CD8-positive, alpha-beta memory T cell (primary cell): ENCODE data around the gene FOXRED2. TPM values are rescaled to one million over a fixed set of nuclear protein-coding genes. Genes with fewer than 3 reads are reported as not detected.

Experiments
- CTCF ChIA-PET: fragments of 350-600 bp; sonication (Branson Sonifier 250); formaldehyde crosslinking; loops from one replicate; lab custom pipeline; 2021; ENCODE audit warnings: antibody characterized with exemption; lab: Charles Lee
- POLR2A ChIA-PET: fragments of 350-600 bp; sonication (Branson Sonifier 250); formaldehyde crosslinking; loops from one replicate; lab custom pipeline; 2021; ENCODE audit warnings: antibody characterized with exemption; lab: Charles Lee
- DNase-seq, 5 donors: peaks; one replicate each; pipeline versions ENCODE4 v3.0.0 to v3.0.0-alpha.2; 2020 to 2022; ENCODE audit warnings: mixed read lengths in 1 of 5
- H3K27ac ChIP-seq: one replicate; pipeline ENCODE4 v1.7.0; 2013; ENCODE audit warnings: low read depth, mild to moderate bottlenecking, low read length, moderate library complexity
- H3K27me3 ChIP-seq: 2 replicates; pipeline ENCODE4 v1.7.0; 2013; ENCODE audit warnings: low read length, mild to moderate bottlenecking; ENCODE audit not compliant: insufficient read depth, poor library complexity, severe bottlenecking
- H3K36me3 ChIP-seq: 2 replicates; pipeline ENCODE4 v1.7.0; 2013; ENCODE audit warnings: mild to moderate bottlenecking, low read length, moderate library complexity; ENCODE audit not compliant: insufficient read depth
- H3K4me1 ChIP-seq: 2 replicates; pipeline ENCODE4 v1.7.0; 2013; ENCODE audit warnings: mild to moderate bottlenecking, low read length, moderate library complexity; ENCODE audit not compliant: insufficient read depth
- H3K4me3 ChIP-seq: 2 replicates; pipeline ENCODE4 v1.7.0; 2013; ENCODE audit warnings: mild to moderate bottlenecking, low read length
- H3K9me3 ChIP-seq: 2 replicates; pipeline ENCODE4 v1.7.0; 2013; ENCODE audit warnings: mild to moderate bottlenecking, low read length
- H3K27ac Mint-ChIP-seq, 8 donors: one replicate each; pipeline ENCODE4 v1.8.0; 2020 to 2021; ENCODE audit warnings: mixed read lengths in 8 of 8, mild to moderate bottlenecking in 6 of 8, inconsistent platforms in 3 of 8, moderate library complexity in 3 of 8
- H3K27me3 Mint-ChIP-seq, 2 donors: one replicate each; pipeline ENCODE4 v1.8.0; 2020 to 2021; ENCODE audit warnings: mixed read lengths in 2 of 2, mild to moderate bottlenecking in 1 of 2, moderate library complexity in 1 of 2
- H3K36me3 Mint-ChIP-seq, 3 donors: one replicate each; pipeline ENCODE4 v1.8.0; 2020 to 2021; ENCODE audit warnings: mixed read lengths in 3 of 3, inconsistent platforms in 1 of 3, mild to moderate bottlenecking in 1 of 3
- H3K4me1 Mint-ChIP-seq, 3 donors: one replicate each; pipeline ENCODE4 v1.8.0; 2020 to 2021; ENCODE audit warnings: mixed read lengths in 3 of 3, inconsistent platforms in 1 of 3, mild to moderate bottlenecking in 1 of 3
- H3K4me3 Mint-ChIP-seq, 7 donors: one replicate each; pipeline ENCODE4 v1.8.0; 2020 to 2021; ENCODE audit warnings: mixed read lengths in 7 of 7, mild to moderate bottlenecking in 6 of 7, moderate library complexity in 4 of 7, inconsistent platforms in 2 of 7
- H3K9me3 Mint-ChIP-seq, 5 donors: one replicate each; pipeline ENCODE4 v1.8.0; 2020 to 2022; ENCODE audit warnings: mixed read lengths in 5 of 5, mild to moderate bottlenecking in 3 of 5, moderate library complexity in 2 of 5, inconsistent platforms in 1 of 5
- polyA plus RNA-seq: library from polyadenylated mRNA; unstranded; fragments of 300-500 nt; fragmentation: Illumina TruSeq; gene quantifications from one replicate; pipeline ENCODE4 v1.2.3, GENCODE V29; 2021
- total RNA-seq, 2 experiments: library from RNA; stranded (reverse); gene quantifications; one replicate each; pipeline ENCODE4 v1.2.3, GENCODE V29; 2021

Gene FOXRED2
- total RNA-seq (10 to 100 TPM; 23.7 to 27.6 TPM), polyA plus RNA-seq (1.8 TPM)

- Histone ChIP-seq H3K27me3 (no peaks in the 10 kb centered on the region), H3K4me3 (peak within 1 kb of the TSS; percentile 41), H3K27ac (peak within 1 kb of the TSS; percentile 34), H3K4me1 (peaks cover 10% of the 10 kb centered on the region), H3K9me3 (no peaks in the 10 kb centered on the region), H3K36me3 (peaks cover 13% of the 10 kb centered on the region)
- Mint-ChIP-seq H3K4me1 (peaks cover 9 to 29% (median 11%) of the 10 kb centered on the region in 3 donors), H3K4me3 (peak within 1 kb of the TSS; percentile 10 to 86 (median 70)), H3K27me3 (no peaks in the 10 kb centered on the region), H3K27ac (peak within 1 kb of the TSS in 7 of 8 donors; percentile 16 to 88 (median 76)), H3K36me3 (peaks cover 6 to 18% (median 7%) of the 10 kb centered on the region in 3 donors), H3K9me3 (no peaks in the 10 kb centered on the region)
- ChIA-PET POLR2A (interaction anchor here (0.5 to 1.2 kb wide), 4 partner anchors 25 to 378 kb away, joined by 3 to 11 read pairs (median 3); partner anchors contain the start of gene TXN2), CTCF (interaction anchor here (1.0 to 1.8 kb wide), 2 partner anchors 14 to 37 kb away, joined by 3 to 6 read pairs; no protein-coding TSS in a partner anchor)
- peak; percentile 85 to 91 (median 88) for DNase-seq
These were observed at the start of gene FOXRED2 for GRCh38 chr22:36506637-36507517. Gene FOXRED2, minus strand, starts transcription at chr22:36507040. Its CDS starts 618 bp downstream, at chr22:36506422.

GRCh38 chr22:36554098-36554497, 47.3 kb upstream of the FOXRED2 start:
- Mint-ChIP-seq H3K27me3 (peaks cover 22 to 60% of the 10 kb centered on the region in 2 donors), H3K4me1 (no peaks in the 10 kb centered on the region), H3K36me3 (peaks cover 0 to 3% (median 0%) of the 10 kb centered on the region in 3 donors), H3K27ac (peak overlapping the region in 1 of 8 donors; percentile 27), H3K4me3 (no peak overlapping the region), H3K9me3 (no peaks in the 10 kb centered on the region)
- no peaks in the 10 kb centered on the region for H3K9me3 ChIP-seq
- H3K27ac ChIP-seq: no peak overlapping the region
- peaks cover 4% of the 10 kb centered on the region for H3K27me3 ChIP-seq
- H3K4me1 ChIP-seq: no peaks in the 10 kb centered on the region
- no peak overlapping the region for H3K4me3 ChIP-seq
- CTCF ChIA-PET: no interaction called here
- DNase-seq: no peak
- no peaks in the 10 kb centered on the region for H3K36me3 ChIP-seq
- POLR2A ChIA-PET: no interaction called here

GRCh38 chr22:36552289-36552688, 45.4 kb upstream of the FOXRED2 start:
- CTCF ChIA-PET: no interaction called here
- Histone ChIP-seq H3K4me3 (no peak overlapping the region), H3K9me3 (no peaks in the 10 kb centered on the region), H3K27ac (no peak overlapping the region), H3K36me3 (no peaks in the 10 kb centered on the region), H3K27me3 (peaks cover 8% of the 10 kb centered on the region), H3K4me1 (no peaks in the 10 kb centered on the region)
- Mint-ChIP-seq H3K27ac (no peak overlapping the region), H3K36me3 (peaks cover 0 to 3% (median 0%) of the 10 kb centered on the region in 3 donors), H3K9me3 (no peaks in the 10 kb centered on the region), H3K27me3 (peaks cover 17 to 70% of the 10 kb centered on the region in 2 donors), H3K4me1 (no peaks in the 10 kb centered on the region), H3K4me3 (no peak overlapping the region)
- POLR2A ChIA-PET: interaction anchor here (0.7 kb wide), 1 partner anchor 639 kb away, joined by 4 read pairs; no protein-coding TSS in a partner anchor
- DNase-seq: no peak

GRCh38 chr22:36550701-36551495, 44.1 kb upstream of the FOXRED2 start:
- H3K4me1 ChIP-seq: no peaks in the 10 kb centered on the region
- H3K36me3 ChIP-seq: no peaks in the 10 kb centered on the region
- no peaks in the 10 kb centered on the region for H3K9me3 ChIP-seq
- Mint-ChIP-seq H3K9me3 (peaks cover 0 to 2% (median 0%) of the 10 kb centered on the region in 5 donors), H3K27ac (no peak overlapping the region), H3K36me3 (peaks cover 0 to 7% (median 0%) of the 10 kb centered on the region in 3 donors), H3K4me1 (no peaks in the 10 kb centered on the region), H3K4me3 (no peak overlapping the region), H3K27me3 (peaks cover 16 to 71% of the 10 kb centered on the region in 2 donors)
- no peak for DNase-seq
- H3K27me3 ChIP-seq: peaks cover 8% of the 10 kb centered on the region
- H3K27ac ChIP-seq: no peak overlapping the region
- ChIA-PET POLR2A (no interaction called here), CTCF (no interaction called here)
- no peak overlapping the region for H3K4me3 ChIP-seq

- Histone ChIP-seq H3K4me1 (no peaks in the 10 kb centered on the region), H3K27me3 (peaks cover 8% of the 10 kb centered on the region), H3K27ac (no peak overlapping the region), H3K4me3 (no peak overlapping the region), H3K36me3 (no peaks in the 10 kb centered on the region), H3K9me3 (no peaks in the 10 kb centered on the region)
- ChIA-PET POLR2A (no interaction called here), CTCF (no interaction called here)
- DNase-seq: no peak
- Mint-ChIP-seq H3K4me3 (no peak overlapping the region), H3K27me3 (peaks cover 15 to 67% of the 10 kb centered on the region in 2 donors), H3K4me1 (no peaks in the 10 kb centered on the region), H3K9me3 (peaks cover 0 to 2% (median 0%) of the 10 kb centered on the region in 5 donors), H3K36me3 (peaks cover 0 to 7% (median 0%) of the 10 kb centered on the region in 3 donors), H3K27ac (no peak overlapping the region)
These were observed 42.2 kb upstream of the FOXRED2 start for GRCh38 chr22:36549033-36549432.

- Histone ChIP-seq H3K4me3 (no peak overlapping the region), H3K27me3 (peaks cover 8% of the 10 kb centered on the region), H3K9me3 (no peaks in the 10 kb centered on the region), H3K4me1 (no peaks in the 10 kb centered on the region), H3K27ac (no peak overlapping the region), H3K36me3 (no peaks in the 10 kb centered on the region)
- H3K36me3 Mint-ChIP-seq: peaks cover 0 to 4% (median 0%) of the 10 kb centered on the region in 3 donors
- no peak for DNase-seq
- H3K9me3 Mint-ChIP-seq: peaks cover 0 to 2% (median 0%) of the 10 kb centered on the region in 5 donors
- no peaks in the 10 kb centered on the region for H3K4me1 Mint-ChIP-seq
- H3K27ac Mint-ChIP-seq: no peak overlapping the region
- CTCF ChIA-PET: no interaction called here
- H3K27me3 Mint-ChIP-seq: peaks cover 13 to 63% of the 10 kb centered on the region in 2 donors
- POLR2A ChIA-PET: no interaction called here
- H3K4me3 Mint-ChIP-seq: no peak overlapping the region
These were observed 41.8 kb upstream of the FOXRED2 start for GRCh38 chr22:36548606-36549005.

GRCh38 chr22:36546932-36547331, 40.1 kb upstream of the FOXRED2 start:
- Histone ChIP-seq H3K27me3 (peaks cover 8% of the 10 kb centered on the region), H3K36me3 (no peaks in the 10 kb centered on the region), H3K4me1 (no peaks in the 10 kb centered on the region), H3K4me3 (no peak overlapping the region), H3K27ac (no peak overlapping the region), H3K9me3 (no peaks in the 10 kb centered on the region)
- Mint-ChIP-seq H3K9me3 (peaks cover 0 to 2% (median 0%) of the 10 kb centered on the region in 5 donors), H3K4me1 (peaks cover 0 to 3% (median 3%) of the 10 kb centered on the region in 3 donors), H3K4me3 (no peak overlapping the region), H3K27ac (no peak overlapping the region), H3K27me3 (peaks cover 13 to 57% of the 10 kb centered on the region in 2 donors), H3K36me3 (peaks cover 0 to 4% (median 0%) of the 10 kb centered on the region in 3 donors)
- CTCF ChIA-PET: no interaction called here
- DNase-seq: no peak
- POLR2A ChIA-PET: no interaction called here
